Neural progenitor cell (in vitro differentiated cells): ENCODE measurements around the gene OR2B6. TPM values are rescaled to one million over a fixed set of nuclear protein-coding genes. Genes with fewer than 3 reads are reported as not detected.

Experiments
- DNase-seq: peaks from one replicate; pipeline ENCODE4 v3.0.0-alpha.2; 2016; ENCODE audit warnings: low spot score
- H2AFZ ChIP-seq: fragments of 200-600 bp; sonication (generic); replicated peaks from 2 replicates; pipeline ENCODE4 v1.6.1; 2016; ENCODE audit warnings: antibody characterized with exemption
- H3F3A ChIP-seq: fragments of 200-600 bp; sonication (generic); 2 replicates; pipeline ENCODE4 v1.6.1; 2016; ENCODE audit warnings: antibody characterized with exemption, low read depth
- H3K27ac ChIP-seq: fragments of 200-600 bp; sonication (generic); 2 replicates; pipeline ENCODE4 v1.5.1; 2016; ENCODE audit warnings: mild to moderate bottlenecking
- H3K27me3 ChIP-seq: fragments of 200-600 bp; sonication (generic); 2 replicates; pipeline ENCODE4 v1.6.1; 2016; ENCODE audit warnings: mild to moderate bottlenecking, moderate library complexity
- H3K36me3 ChIP-seq: fragments of 200-600 bp; sonication (generic); 2 replicates; pipeline ENCODE4 v1.5.1; 2016
- H3K4me1 ChIP-seq: fragments of 200-600 bp; sonication (generic); 2 replicates; pipeline ENCODE4 v1.6.1; 2016; ENCODE audit warnings: mixed run types
- H3K4me2 ChIP-seq: fragments of 200-600 bp; sonication (generic); 2 replicates; pipeline ENCODE4 v1.6.1; 2016
- H3K4me3 ChIP-seq: fragments of 200-600 bp; sonication (generic); 2 replicates; pipeline ENCODE4 v1.5.1; 2016
- H3K79me2 ChIP-seq: fragments of 200-600 bp; sonication (generic); 2 replicates; pipeline ENCODE4 v1.6.1; 2016; ENCODE audit warnings: low read depth
- H3K9ac ChIP-seq: fragments of 200-600 bp; sonication (generic); 2 replicates; pipeline ENCODE4 v1.6.1; 2016
- H3K9me3 ChIP-seq: fragments of 200-600 bp; sonication (generic); 2 replicates; pipeline ENCODE4 v1.5.1; 2016; ENCODE audit warnings: low read depth
- H4K20me1 ChIP-seq: fragments of 200-600 bp; sonication (generic); 2 replicates; pipeline ENCODE4 v1.6.1; 2016; ENCODE audit warnings: low read depth
- H3K27ac Mint-ChIP-seq: 3 replicates; pipeline ENCODE4 v1.8.0; 2021; ENCODE audit warnings: mixed read lengths
- H3K27me3 Mint-ChIP-seq: 2 replicates; pipeline ENCODE4 v1.8.0; 2022; ENCODE audit warnings: low read depth, mild to moderate bottlenecking, inconsistent platforms, moderate library complexity, mixed read lengths; ENCODE audit not compliant: insufficient read depth
- H3K36me3 Mint-ChIP-seq: 3 replicates; pipeline ENCODE4 v1.8.0; 2021; ENCODE audit warnings: mixed read lengths
- H3K4me1 Mint-ChIP-seq: 3 replicates; pipeline ENCODE4 v1.8.0; 2021; ENCODE audit warnings: mixed read lengths
- H3K4me3 Mint-ChIP-seq: 3 replicates; pipeline ENCODE4 v1.8.0; 2021; ENCODE audit warnings: mild to moderate bottlenecking, moderate library complexity, mixed read lengths
- H3K9me3 Mint-ChIP-seq: 3 replicates; pipeline ENCODE4 v1.8.0; 2020; ENCODE audit warnings: mixed read lengths
- CTCF ChIP-seq: fragments of 200-600 bp; sonication (generic); IDR thresholded peaks from 2 replicates; pipeline ENCODE4 v1.5.1; 2017; ENCODE audit warnings: antibody characterized with exemption, mild to moderate bottlenecking
- EZH2 ChIP-seq: fragments of 200-600 bp; sonication (generic); IDR thresholded peaks from 2 replicates; pipeline ENCODE4 v1.6.1; 2017; ENCODE audit warnings: antibody characterized with exemption, mild to moderate bottlenecking, moderate library complexity
- EZH2phosphoT487 ChIP-seq: fragments of 200-600 bp; sonication (generic); IDR thresholded peaks from 2 replicates; pipeline ENCODE4 v1.6.1; 2017; ENCODE audit warnings: antibody characterized with exemption
- total RNA-seq: library from RNA; depleted of rRNA; stranded (reverse); fragments of >200 nt; gene quantifications from 2 replicates; pipeline ENCODE4 v1.2.3, GENCODE V29; 2015; ENCODE audit warnings: low replicate concordance

The OR2B6 gene
- total RNA-seq, 1 donor from 2014 or later = not detected

DNA sequence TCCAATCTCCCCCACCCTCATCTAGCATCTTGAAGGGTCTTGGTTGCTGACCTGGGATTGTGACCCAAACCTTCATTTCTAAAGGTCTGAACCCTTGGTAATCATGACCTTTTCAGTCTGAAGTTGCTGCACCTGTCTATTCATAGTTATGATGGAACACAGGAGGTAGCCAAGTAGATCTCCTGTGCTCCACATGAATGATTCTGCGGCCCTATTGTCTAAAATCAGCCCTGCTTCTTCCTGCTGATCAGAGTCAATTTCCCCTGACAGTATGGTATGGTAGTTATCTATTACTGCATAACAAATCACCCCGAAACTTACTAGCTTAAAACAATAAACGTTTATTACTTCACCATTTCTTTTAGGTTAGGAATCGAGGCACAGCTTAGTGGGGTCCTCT is 9.0 kb downstream of the OR2B6 start:
- Mint-ChIP-seq H3K36me3 (peaks cover 2% of the 10 kb centered on the region), H3K4me3 (no peak overlapping the region), H3K9me3 (peaks cover 8% of the 10 kb centered on the region), H3K4me1 (no peaks in the 10 kb centered on the region), H3K27me3 (peaks cover 7% of the 10 kb centered on the region), H3K27ac (no peak overlapping the region)
- Histone ChIP-seq H3K27me3 (no peaks in the 10 kb centered on the region), H3K4me2 (no peak overlapping the region), H3K4me3 (no peak overlapping the region), H3K36me3 (no peaks in the 10 kb centered on the region), H4K20me1 (no peaks in the 10 kb centered on the region), H2AFZ (no peak overlapping the region), H3K4me1 (no peaks in the 10 kb centered on the region), H3K79me2 (no peaks in the 10 kb centered on the region), H3K27ac (no peak overlapping the region), H3F3A (no peaks in the 10 kb centered on the region), H3K9ac (no peak overlapping the region), H3K9me3 (peaks cover 7% of the 10 kb centered on the region)
- TF ChIP-seq CTCF (no peak), EZH2phosphoT487 (no peak), EZH2 (no peak)
- DNase-seq = no peak

DNA sequence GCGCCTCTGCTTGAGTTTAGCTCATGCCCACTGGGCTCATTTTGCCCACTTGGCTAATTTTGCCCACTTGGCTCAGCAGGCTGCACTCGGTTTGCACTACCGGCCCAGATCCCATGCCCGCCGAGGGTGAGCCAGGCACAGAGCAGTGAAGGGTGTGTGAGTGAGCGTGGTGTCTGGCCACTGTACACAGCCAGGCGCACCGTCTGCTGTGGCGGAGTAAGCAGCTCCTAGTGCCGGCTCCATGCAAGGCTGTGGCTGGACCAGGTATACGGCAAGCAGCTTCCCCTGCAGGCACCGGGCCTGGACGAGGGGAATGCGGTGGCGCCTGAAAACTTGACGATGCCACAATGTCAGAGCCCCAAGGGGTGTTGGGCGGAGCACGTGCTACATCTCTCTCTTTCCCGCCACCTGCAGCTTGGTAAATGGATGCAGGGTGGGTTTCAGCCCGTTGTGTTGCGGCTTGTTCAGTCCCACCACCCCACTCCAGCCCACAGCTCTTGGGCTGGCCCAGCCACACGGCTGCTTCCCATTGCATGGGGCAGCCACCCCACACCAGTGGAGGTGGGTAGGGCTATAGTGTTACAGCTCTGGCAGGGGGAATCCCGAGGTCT is 9.9 kb downstream of the OR2B6 start:
- Histone ChIP-seq H3K36me3 (no peaks in the 10 kb centered on the region), H3K4me2 (no peak overlapping the region), H3K9me3 (peaks cover 7% of the 10 kb centered on the region), H3K9ac (no peak overlapping the region), H3K79me2 (no peaks in the 10 kb centered on the region), H3K27ac (no peak overlapping the region), H4K20me1 (no peaks in the 10 kb centered on the region), H3K27me3 (no peaks in the 10 kb centered on the region), H3K4me1 (no peaks in the 10 kb centered on the region), H3F3A (no peaks in the 10 kb centered on the region), H3K4me3 (no peak overlapping the region), H2AFZ (no peak overlapping the region)
- H3K27ac Mint-ChIP-seq = no peak overlapping the region
- peaks cover 2% of the 10 kb centered on the region for H3K36me3 Mint-ChIP-seq
- H3K4me3 Mint-ChIP-seq = no peak overlapping the region
- H3K4me1 Mint-ChIP-seq = no peaks in the 10 kb centered on the region
- peaks cover 7% of the 10 kb centered on the region for H3K27me3 Mint-ChIP-seq
- no peak for DNase-seq
- H3K9me3 Mint-ChIP-seq = peaks cover 8% of the 10 kb centered on the region
- TF ChIP-seq EZH2 (no peak), CTCF (no peak), EZH2phosphoT487 (no peak)

GRCh38 chr6:27970444-27970843 is 13.4 kb downstream of the OR2B6 start:
- H3K36me3 Mint-ChIP-seq = peaks cover 2% of the 10 kb centered on the region
- no peak overlapping the region for H3K4me3 Mint-ChIP-seq
- no peak overlapping the region for H3K9ac ChIP-seq
- H3K4me3 ChIP-seq = no peak overlapping the region
- H3F3A ChIP-seq = no peaks in the 10 kb centered on the region
- no peak overlapping the region for H3K27ac ChIP-seq
- H3K27ac Mint-ChIP-seq = no peak overlapping the region
- peaks cover 7% of the 10 kb centered on the region for H3K27me3 ChIP-seq
- no peak overlapping the region for H3K4me2 ChIP-seq
- peaks cover 7% of the 10 kb centered on the region for H3K27me3 Mint-ChIP-seq
- no peaks in the 10 kb centered on the region for H3K79me2 ChIP-seq
- DNase-seq = no peak
- no peak overlapping the region for H2AFZ ChIP-seq
- no peaks in the 10 kb centered on the region for H4K20me1 ChIP-seq
- peaks cover 8% of the 10 kb centered on the region for H3K9me3 Mint-ChIP-seq
- TF ChIP-seq EZH2phosphoT487 (no peak), CTCF (no peak), EZH2 (no peak)
- H3K4me1 ChIP-seq = no peaks in the 10 kb centered on the region
- H3K4me1 Mint-ChIP-seq = no peaks in the 10 kb centered on the region
- H3K36me3 ChIP-seq = no peaks in the 10 kb centered on the region
- peaks cover 7% of the 10 kb centered on the region for H3K9me3 ChIP-seq
